Astrocyte (in vitro differentiated cells and primary cell): Measurements from ENCODE around the gene CCNA1. TPM values are rescaled to one million over a fixed set of nuclear protein-coding genes. Genes with fewer than 3 reads are reported as not detected.

Experiments used
- DNase-seq: peaks from one replicate; pipeline ENCODE4 v3.0.0-alpha.2; 2010; ENCODE audit warnings: low read depth
- FAIRE-seq: peaks from 2 replicates; lab custom pipeline; 2011; peaks lifted over from hg19 to GRCh38; lab: Jason Lieb, UNC
- H2AFZ ChIP-seq: 2 replicates; pipeline ENCODE4 v1.6.0; 2012; ENCODE audit warnings: low read depth, low read length, inconsistent platforms
- H3K27ac ChIP-seq: 2 replicates; pipeline ENCODE4 v1.5.1; 2011; ENCODE audit warnings: low read depth, low read length, inconsistent platforms
- H3K27me3 ChIP-seq: 2 replicates; pipeline ENCODE4 v1.6.0; 2011; ENCODE audit warnings: low read length, inconsistent platforms; ENCODE audit not compliant: insufficient read depth
- H3K36me3 ChIP-seq: 2 replicates; pipeline ENCODE4 v1.5.1; 2011; ENCODE audit warnings: low read length, inconsistent platforms; ENCODE audit not compliant: insufficient read depth
- H3K4me1 ChIP-seq: 2 replicates; pipeline ENCODE4 v1.5.1; 2011; ENCODE audit warnings: low read length, inconsistent platforms; ENCODE audit not compliant: insufficient read depth
- H3K4me2 ChIP-seq: 2 replicates; pipeline ENCODE4 v1.6.0; 2012; ENCODE audit warnings: low read length, inconsistent platforms
- H3K4me3 ChIP-seq: 2 replicates; pipeline ENCODE4 v1.5.1; 2011; ENCODE audit warnings: low read depth, mild to moderate bottlenecking, low read length, inconsistent platforms; ENCODE audit not compliant: insufficient read depth
- H3K79me2 ChIP-seq: 2 replicates; pipeline ENCODE4 v1.6.0; 2012; ENCODE audit warnings: mild to moderate bottlenecking, low read length, inconsistent platforms; ENCODE audit not compliant: insufficient read depth
- H3K9ac ChIP-seq: 2 replicates; pipeline ENCODE4 v1.6.0; 2012; ENCODE audit warnings: mild to moderate bottlenecking, low read length, inconsistent platforms
- H3K9me3 ChIP-seq: 2 replicates; pipeline ENCODE4 v1.5.1; 2012; ENCODE audit warnings: low read depth, mild to moderate bottlenecking, low read length, inconsistent platforms; ENCODE audit not compliant: insufficient read depth
- H4K20me1 ChIP-seq: 2 replicates; pipeline ENCODE4 v1.6.0; 2012; ENCODE audit warnings: low read length, inconsistent platforms; ENCODE audit not compliant: insufficient read depth
- H3K27ac Mint-ChIP-seq: one replicate; pipeline ENCODE4 v1.8.0; 2021; ENCODE audit warnings: mild to moderate bottlenecking, mixed read lengths; ENCODE audit not compliant: unreplicated experiment
- H3K27me3 Mint-ChIP-seq: one replicate; pipeline ENCODE4 v1.8.0; 2021; ENCODE audit warnings: low read depth, mixed read lengths; ENCODE audit not compliant: unreplicated experiment
- H3K36me3 Mint-ChIP-seq: one replicate; pipeline ENCODE4 v1.8.0; 2021; ENCODE audit warnings: low read depth, mixed read lengths; ENCODE audit not compliant: unreplicated experiment
- H3K4me1 Mint-ChIP-seq: one replicate; pipeline ENCODE4 v1.8.0; 2021; ENCODE audit warnings: low read depth, mixed read lengths; ENCODE audit not compliant: unreplicated experiment
- H3K4me3 Mint-ChIP-seq: one replicate; pipeline ENCODE4 v1.8.0; 2021; ENCODE audit warnings: mild to moderate bottlenecking, moderate library complexity, mixed read lengths; ENCODE audit not compliant: unreplicated experiment
- H3K9me3 Mint-ChIP-seq: one replicate; pipeline ENCODE4 v1.8.0; 2021; ENCODE audit warnings: mild to moderate bottlenecking, mixed read lengths; ENCODE audit not compliant: unreplicated experiment
- EZH2 ChIP-seq: IDR thresholded peaks from 2 replicates; pipeline ENCODE4 v1.6.1; 2012; ENCODE audit warnings: mild to moderate bottlenecking, low read length, inconsistent platforms; ENCODE audit not compliant: insufficient read depth
- total RNA-seq: library from RNA; stranded (reverse); gene quantifications from 2 replicates; pipeline ENCODE4 v1.2.1, GENCODE V29; 2021
- TF ChIP-seq, protein P1 (sequence below): IDR thresholded peaks from 2 replicates; pipeline ENCODE4 v1.5.1; 2011; ENCODE audit warnings: low read depth, mild to moderate bottlenecking, inconsistent platforms, low read length, moderate library complexity; ENCODE audit not compliant: insufficient read depth

Gene CCNA1
- total RNA-seq, 1 donor from 2014 or later, result 0.91 TPM

DNA sequence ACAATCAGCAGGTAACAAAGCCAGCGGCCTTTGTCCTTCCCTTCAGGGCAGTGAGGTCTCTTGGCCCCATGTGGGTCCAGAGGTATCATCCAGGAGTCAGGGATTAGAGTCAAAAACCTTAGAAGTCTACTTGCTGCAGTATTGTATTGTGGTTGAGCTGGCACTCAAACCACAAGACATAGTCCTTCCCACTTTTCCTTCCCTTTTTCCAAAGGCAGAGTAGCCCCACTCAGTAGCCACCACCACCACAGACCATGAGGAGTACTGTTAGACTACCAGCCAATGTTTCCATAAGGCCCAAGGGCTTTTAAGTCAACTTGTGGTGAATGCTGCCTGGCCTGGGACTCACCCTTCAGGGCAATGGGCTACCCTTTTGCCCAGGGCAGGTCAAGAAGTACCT, 27.1 kb upstream of the CCNA1 start:
- H2AFZ ChIP-seq, result no peak overlapping the region
- Mint-ChIP-seq H3K36me3 (no peaks in the 10 kb centered on the region), H3K4me1 (no peaks in the 10 kb centered on the region), H3K9me3 (no peaks in the 10 kb centered on the region), H3K27ac (no peak overlapping the region), H3K27me3 (no peaks in the 10 kb centered on the region), H3K4me3 (no peak overlapping the region)
- H4K20me1 ChIP-seq, result no peaks in the 10 kb centered on the region
- H3K9me3 ChIP-seq, result no peaks in the 10 kb centered on the region
- DNase-seq (no peak), FAIRE-seq (no peak)
- H3K27me3 ChIP-seq, result no peaks in the 10 kb centered on the region
- no peak overlapping the region for H3K9ac ChIP-seq
- no peaks in the 10 kb centered on the region for H3K79me2 ChIP-seq
- no peak overlapping the region for H3K4me2 ChIP-seq
- H3K4me1 ChIP-seq, result no peaks in the 10 kb centered on the region
- H3K36me3 ChIP-seq, result no peaks in the 10 kb centered on the region
- TF ChIP-seq EZH2, result no peak
- TF ChIP-seq, protein P1, sequence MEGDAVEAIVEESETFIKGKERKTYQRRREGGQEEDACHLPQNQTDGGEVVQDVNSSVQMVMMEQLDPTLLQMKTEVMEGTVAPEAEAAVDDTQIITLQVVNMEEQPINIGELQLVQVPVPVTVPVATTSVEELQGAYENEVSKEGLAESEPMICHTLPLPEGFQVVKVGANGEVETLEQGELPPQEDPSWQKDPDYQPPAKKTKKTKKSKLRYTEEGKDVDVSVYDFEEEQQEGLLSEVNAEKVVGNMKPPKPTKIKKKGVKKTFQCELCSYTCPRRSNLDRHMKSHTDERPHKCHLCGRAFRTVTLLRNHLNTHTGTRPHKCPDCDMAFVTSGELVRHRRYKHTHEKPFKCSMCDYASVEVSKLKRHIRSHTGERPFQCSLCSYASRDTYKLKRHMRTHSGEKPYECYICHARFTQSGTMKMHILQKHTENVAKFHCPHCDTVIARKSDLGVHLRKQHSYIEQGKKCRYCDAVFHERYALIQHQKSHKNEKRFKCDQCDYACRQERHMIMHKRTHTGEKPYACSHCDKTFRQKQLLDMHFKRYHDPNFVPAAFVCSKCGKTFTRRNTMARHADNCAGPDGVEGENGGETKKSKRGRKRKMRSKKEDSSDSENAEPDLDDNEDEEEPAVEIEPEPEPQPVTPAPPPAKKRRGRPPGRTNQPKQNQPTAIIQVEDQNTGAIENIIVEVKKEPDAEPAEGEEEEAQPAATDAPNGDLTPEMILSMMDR, result no peak
- H3K4me3 ChIP-seq, result no peak overlapping the region
- no peak overlapping the region for H3K27ac ChIP-seq

DNA sequence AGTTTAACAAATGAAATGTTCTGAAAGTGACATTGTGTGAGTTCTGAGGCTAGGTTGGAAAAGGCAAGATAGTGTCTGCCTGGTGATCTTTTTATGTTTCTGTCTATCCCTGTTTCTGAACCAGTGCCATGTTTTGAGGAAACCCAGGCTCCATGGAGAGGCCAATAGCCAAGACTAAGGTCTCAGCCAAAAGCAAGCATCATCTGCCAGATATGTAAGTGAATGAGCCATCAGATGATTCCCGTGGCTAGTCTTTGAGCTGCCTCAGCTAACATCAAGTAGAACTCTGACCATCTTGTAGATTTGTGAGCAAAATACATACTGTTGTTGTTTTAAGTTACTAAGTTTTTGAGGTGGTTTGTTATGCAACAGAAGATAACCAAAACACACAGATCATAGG, 19.6 kb upstream of the CCNA1 start:
- H3K36me3 ChIP-seq, result no peaks in the 10 kb centered on the region
- peaks cover 11% of the 10 kb centered on the region for H3K4me1 Mint-ChIP-seq
- no peak overlapping the region for H3K4me2 ChIP-seq
- peaks cover 18% of the 10 kb centered on the region for H3K9me3 Mint-ChIP-seq
- no peaks in the 10 kb centered on the region for H3K27me3 Mint-ChIP-seq
- no peak overlapping the region for H3K27ac ChIP-seq
- H3K4me3 ChIP-seq, result no peak overlapping the region
- H3K27ac Mint-ChIP-seq, result no peak overlapping the region
- no peak overlapping the region for H3K4me3 Mint-ChIP-seq
- no peaks in the 10 kb centered on the region for H4K20me1 ChIP-seq
- H3K9ac ChIP-seq, result no peak overlapping the region
- no peaks in the 10 kb centered on the region for H3K79me2 ChIP-seq
- FAIRE-seq, result no peak
- no peak overlapping the region for H2AFZ ChIP-seq
- peaks cover 10% of the 10 kb centered on the region for H3K4me1 ChIP-seq
- H3K36me3 Mint-ChIP-seq, result no peaks in the 10 kb centered on the region
- no peaks in the 10 kb centered on the region for H3K27me3 ChIP-seq
- DNase-seq, result peak; percentile 61
- H3K9me3 ChIP-seq, result peaks cover 3% of the 10 kb centered on the region
- no peak for TF ChIP-seq EZH2
- TF ChIP-seq, protein P1, result no peak

DNA sequence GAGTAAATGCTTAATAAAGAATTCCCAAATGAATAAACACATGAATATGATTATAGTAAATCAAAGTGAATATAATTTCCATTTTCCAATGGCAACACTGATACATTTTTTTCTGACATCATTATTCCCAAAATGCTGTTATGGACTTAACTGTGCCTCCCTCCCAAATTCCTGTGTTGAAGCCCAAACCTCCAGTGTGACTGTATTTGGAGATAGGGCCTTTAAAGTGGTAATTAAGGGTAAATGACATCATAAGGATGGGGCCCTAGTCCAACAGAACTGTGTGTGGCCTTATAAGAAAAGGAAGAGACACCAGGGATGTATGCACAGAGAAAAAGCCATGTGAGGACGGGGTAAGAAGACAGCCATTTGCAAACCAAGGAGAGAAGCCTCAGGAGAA, 19.1 kb upstream of the CCNA1 start:
- Mint-ChIP-seq H3K9me3 (peaks cover 18% of the 10 kb centered on the region), H3K4me1 (peaks cover 15% of the 10 kb centered on the region), H3K36me3 (no peaks in the 10 kb centered on the region), H3K27ac (no peak overlapping the region), H3K27me3 (no peaks in the 10 kb centered on the region), H3K4me3 (no peak overlapping the region)
- H3K9ac ChIP-seq, result no peak overlapping the region
- no peaks in the 10 kb centered on the region for H3K27me3 ChIP-seq
- H3K4me1 ChIP-seq, result peaks cover 13% of the 10 kb centered on the region
- no peaks in the 10 kb centered on the region for H3K79me2 ChIP-seq
- no peak overlapping the region for H3K4me3 ChIP-seq
- H3K9me3 ChIP-seq, result peaks cover 3% of the 10 kb centered on the region
- no peak overlapping the region for H2AFZ ChIP-seq
- H3K4me2 ChIP-seq, result no peak overlapping the region
- FAIRE-seq (no peak), DNase-seq (no peak)
- H3K36me3 ChIP-seq, result no peaks in the 10 kb centered on the region
- H3K27ac ChIP-seq, result no peak overlapping the region
- H4K20me1 ChIP-seq, result no peaks in the 10 kb centered on the region
- TF ChIP-seq, protein P1, result no peak
- TF ChIP-seq EZH2, result no peak
